GM18505 (cell line): ENCODE measurements around the gene FBXL13.
"Not testable (repeated sequence)": the region's sequence is repeated elsewhere in the genome, so short reads cannot be mapped to it uniquely, and the experiment has no call there.

Experiments used
- ATAC-seq: cut with Tn5 transposase; IDR thresholded peaks from one replicate; pipeline ENCODE4 v1.9.1; 2021; ENCODE audit not compliant: unreplicated experiment
- POLR2A ChIP-seq: IDR thresholded peaks from 4 replicates; pipeline ENCODE4 v1.6.1; 2011; ENCODE audit warnings: borderline replicate concordance; ENCODE audit not compliant: insufficient read depth, insufficient read length; ENCODE audit errors: extremely low read depth

The FBXL13 gene

GRCh38 chr7:102975854-102976253, 98.7 kb downstream of the FBXL13 start:
- TF ChIP-seq POLR2A: no peak
- ATAC-seq: no peak

- no peak for TF ChIP-seq POLR2A
- no peak for ATAC-seq
Measured at GRCh38 chr7:102974366-102975236, 100.0 kb downstream of the FBXL13 start.

GRCh38 chr7:102973096-102973802, 101.3 kb downstream of the FBXL13 start:
- no peak for ATAC-seq
- TF ChIP-seq POLR2A: no peak

GRCh38 chr7:102967798-102968197, 106.8 kb downstream of the FBXL13 start:
- no peak for TF ChIP-seq POLR2A
- no peak for ATAC-seq

- no peak for TF ChIP-seq POLR2A
- ATAC-seq: no peak
Measured at GRCh38 chr7:102966465-102966864, 108.1 kb downstream of the FBXL13 start.

- not testable (repeated sequence) for ATAC-seq
Measured at GRCh38 chr7:102961993-102962392, 112.6 kb downstream of the FBXL13 start.

GRCh38 chr7:102958004-102958403, 116.6 kb downstream of the FBXL13 start:
- ATAC-seq: not testable (repeated sequence)

- ATAC-seq: not testable (repeated sequence)
Measured at GRCh38 chr7:102954359-102954758, 120.2 kb downstream of the FBXL13 start.

- ATAC-seq: no peak
- no peak for TF ChIP-seq POLR2A
Measured at GRCh38 chr7:102953406-102953805, 121.2 kb downstream of the FBXL13 start.

- TF ChIP-seq POLR2A: no peak
- no peak for ATAC-seq
Measured at GRCh38 chr7:102951839-102952238, 122.8 kb downstream of the FBXL13 start.

GRCh38 chr7:102944241-102944640, 130.4 kb downstream of the FBXL13 start:
- no peak for ATAC-seq
- no peak for TF ChIP-seq POLR2A

- no peak for ATAC-seq
- TF ChIP-seq POLR2A: no peak
Measured at GRCh38 chr7:102943423-102944169, 131.0 kb downstream of the FBXL13 start.

GRCh38 chr7:102942868-102943267, 131.7 kb downstream of the FBXL13 start:
- no peak for ATAC-seq
- TF ChIP-seq POLR2A: no peak

- ATAC-seq: no peak
- no peak for TF ChIP-seq POLR2A
Measured at GRCh38 chr7:102942181-102942866, 132.3 kb downstream of the FBXL13 start.

GRCh38 chr7:102938679-102939078, 135.9 kb downstream of the FBXL13 start:
- no peak for TF ChIP-seq POLR2A
- ATAC-seq: no peak
